HCT116 (cell line): Measurements from ENCODE around the gene REXO4. TPM values are rescaled to one million over a fixed set of nuclear protein-coding genes. Genes with fewer than 3 reads are reported as not detected.
A peak's percentile ranks its signal among the peaks of the same experiment; 100 is the strongest.

Experiments
- CTCF ChIP-seq, 3 experiments: fragments of 200-600 bp in 1 of 3; sonication (generic) in 1 of 3; IDR thresholded peaks in 2 of 3; conservative IDR thresholded peaks in 1 of 3; 2 replicates each; pipeline ENCODE4 v1.5.1; 2012 to 2017; ENCODE audit warnings: low read depth in 2 of 3, low read length in 2 of 3, antibody characterized with exemption in 1 of 3, borderline replicate concordance in 1 of 3, control low read depth in 1 of 3, mild to moderate bottlenecking in 1 of 3, mixed read lengths in 1 of 3, mixed run types in 1 of 3, moderate library complexity in 1 of 3; ENCODE audit not compliant: insufficient read depth in 1 of 3
- total RNA-seq: library from RNA; stranded (reverse); gene quantifications from one replicate; pipeline ENCODE4 v1.2.1, GENCODE V29; 2021; ENCODE audit not compliant: unreplicated experiment

Gene REXO4
- total RNA-seq, 1 experiment from 2014 or later = 24.6 TPM

DNA sequence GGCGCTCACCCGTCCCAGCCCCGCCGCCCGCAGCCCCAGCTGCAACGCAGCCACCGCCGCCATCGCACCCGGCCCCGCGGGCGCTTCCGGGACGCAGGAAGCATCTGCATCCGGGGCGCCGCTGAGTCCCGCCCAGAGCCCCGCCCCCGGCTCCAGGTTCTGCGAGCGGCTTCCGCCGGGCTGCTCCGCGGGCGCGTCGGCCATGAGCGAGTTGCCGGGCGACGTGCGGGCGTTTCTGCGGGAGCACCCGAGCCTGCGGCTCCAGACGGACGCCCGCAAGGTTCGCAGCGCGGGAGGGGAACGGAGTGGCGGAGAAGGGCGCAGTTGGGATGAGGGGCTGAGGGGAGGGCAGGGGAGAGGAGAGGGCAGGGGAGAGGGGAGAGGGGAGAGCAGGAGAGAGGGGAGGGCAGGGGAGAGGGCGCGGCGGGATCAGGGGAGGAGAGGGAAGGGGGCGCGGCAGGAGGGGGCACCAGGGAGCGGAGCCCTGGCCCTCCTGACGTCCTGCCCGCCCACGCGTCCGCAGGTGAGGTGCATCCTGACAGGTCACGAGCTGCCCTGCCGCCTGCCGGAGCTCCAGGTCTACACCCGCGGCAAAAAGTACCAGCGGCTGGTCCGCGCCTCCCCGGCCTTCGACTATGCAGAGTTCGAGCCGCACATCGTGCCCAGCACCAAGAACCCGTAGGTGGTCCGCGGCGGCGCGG lies 61.3 kb downstream of the REXO4 start, which contains the start of the genes SURF1 and SURF2 (continued):
- peak in 2 of 3 experiments; percentile 11 to 19; a peak in 1 of 6 replicates for TF ChIP-seq CTCF (IDR thresholded peaks at IDR 0.05 in 2 of 3, conservative IDR thresholded peaks at IDR 0.05 in 1 of 3; ENCODE audit: borderline replicate concordance in 1 of 3, insufficient read depth in 1 of 3, low read depth in 2 of 3, low read length in 2 of 3)

Other genes with a start within 250 kb of the REXO4 start
- not detected for gene OBP2B, start 208.8 kb downstream of the REXO4 start, total RNA-seq
- 1.2 TPM for gene ABO, start 142.8 kb downstream of the REXO4 start, total RNA-seq
- gene SURF6, start 81.8 kb downstream of the REXO4 start, total RNA-seq = 30.1 TPM
- 18.6 TPM for gene MED22, start 69.9 kb downstream of the REXO4 start, total RNA-seq
- 2,837 TPM for gene RPL7A, start 69.8 kb downstream of the REXO4 start, total RNA-seq
- gene SURF1, start 61.5 kb downstream of the REXO4 start, total RNA-seq = 71.7 TPM
- 27.8 TPM for gene SURF2, start 61.5 kb downstream of the REXO4 start, total RNA-seq
- 134 TPM for gene SURF4, start 42.0 kb downstream of the REXO4 start, total RNA-seq
- gene STKLD1, start 41.6 kb downstream of the REXO4 start, total RNA-seq = 0.37 TPM
- 9.2 TPM for gene ADAMTS13, start 4.4 kb upstream of the REXO4 start, total RNA-seq
- 6.9 TPM for gene CACFD1, start 42.0 kb upstream of the REXO4 start, total RNA-seq
- gene SLC2A6, start 61.1 kb upstream of the REXO4 start, total RNA-seq = 10.7 TPM
- not detected for gene MYMK, start 106.9 kb upstream of the REXO4 start, total RNA-seq
- gene ADAMTSL2, start 116.7 kb upstream of the REXO4 start, total RNA-seq = not detected
- gene FAM163B, start 191.4 kb upstream of the REXO4 start, total RNA-seq = not detected
- not detected for gene DBH, start 218.4 kb upstream of the REXO4 start, total RNA-seq